DMS79 treated with DMSO at 0.1 percent for 48 hours (cell line): ENCODE data around the gene MYO1G.

Source experiments
- DNase-seq: peaks from one replicate; lab custom pipeline; 2025; lab: John Stamatoyannopoulos, UW

Gene MYO1G

GRCh38 chr7:44981035-44981706, 2.4 kb upstream of the MYO1G start:
- no peak for DNase-seq

- DNase-seq, result no peak
Observed at GRCh38 chr7:44980393-44981034, 1.7 kb upstream of the MYO1G start.

GRCh38 chr7:44979481-44980392, 922 bp upstream of the MYO1G start:
- no peak for DNase-seq

- no peak for DNase-seq
Observed at GRCh38 chr7:44977959-44978335, 868 bp downstream of the MYO1G start.

GRCh38 chr7:44977304-44977958, 1.4 kb downstream of the MYO1G start:
- DNase-seq, result no peak

- no peak for DNase-seq
Observed at GRCh38 chr7:44976746-44977196, 2.0 kb downstream of the MYO1G start.

GRCh38 chr7:44976040-44976745, 2.6 kb downstream of the MYO1G start:
- no peak for DNase-seq

- no peak for DNase-seq
Observed at GRCh38 chr7:44975331-44976039, 3.3 kb downstream of the MYO1G start.

- no peak for DNase-seq
Observed at GRCh38 chr7:44974549-44974948, 4.3 kb downstream of the MYO1G start.

- no peak for DNase-seq
Observed at GRCh38 chr7:44973610-44974401, 5.0 kb downstream of the MYO1G start.

- DNase-seq, result no peak
Observed at GRCh38 chr7:44972562-44972961, 6.3 kb downstream of the MYO1G start.

- no peak for DNase-seq
Observed at GRCh38 chr7:44971902-44972441, 6.8 kb downstream of the MYO1G start.

GRCh38 chr7:44971188-44971901, 7.5 kb downstream of the MYO1G start:
- no peak for DNase-seq

GRCh38 chr7:44970523-44971051, 8.2 kb downstream of the MYO1G start:
- DNase-seq, result no peak

GRCh38 chr7:44969701-44970522, 8.9 kb downstream of the MYO1G start:
- peak; percentile 83 for DNase-seq

GRCh38 chr7:44969049-44969700, 9.6 kb downstream of the MYO1G start:
- DNase-seq, result no peak
